ENCODE results near the gene MYO5A.

Gene MYO5A

GRCh38 chr15:52408823-52409222 lies 119.9 kb downstream of the MYO5A start:
- no peak for DNase-seq

DNA sequence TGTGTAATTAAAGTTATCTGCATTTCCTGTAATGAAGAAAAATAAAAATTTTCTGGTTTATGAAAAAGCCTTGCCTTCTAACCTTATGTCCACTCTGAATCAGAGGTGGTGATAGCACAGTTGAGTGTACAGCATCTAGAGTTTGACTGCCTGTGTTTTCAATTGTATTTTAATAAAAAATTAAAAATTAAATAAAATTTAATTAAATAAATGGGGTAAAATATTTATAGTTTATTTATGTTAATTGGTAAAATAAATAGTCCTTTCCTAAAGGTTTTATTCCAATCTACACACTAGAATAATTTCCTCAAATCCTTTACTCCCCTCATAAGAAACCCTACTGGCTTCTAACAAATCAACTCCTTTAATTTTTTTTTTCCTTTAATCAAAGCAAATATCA lies 121.3 kb downstream of the MYO5A start:
- DNase-seq: no peak

DNA sequence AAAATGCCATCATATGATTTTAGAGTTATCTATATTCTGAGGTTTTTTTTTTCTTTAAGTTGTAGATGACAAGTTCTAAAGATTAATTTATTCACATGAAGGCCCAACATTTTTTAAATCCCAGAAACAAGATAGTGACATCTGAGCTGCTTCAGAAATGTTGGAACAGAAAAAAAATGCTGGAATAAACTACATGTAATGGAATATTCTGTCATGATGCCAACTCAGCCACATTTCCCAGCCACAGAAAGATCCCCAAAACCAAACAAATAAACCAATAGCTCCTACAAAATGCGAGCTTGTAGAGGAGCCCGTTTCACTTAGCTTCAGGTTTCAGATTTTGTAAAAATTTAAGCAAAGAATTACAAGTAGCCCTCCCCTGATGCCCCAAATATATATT lies 122.1 kb downstream of the MYO5A start:
- no peak for DNase-seq

DNA sequence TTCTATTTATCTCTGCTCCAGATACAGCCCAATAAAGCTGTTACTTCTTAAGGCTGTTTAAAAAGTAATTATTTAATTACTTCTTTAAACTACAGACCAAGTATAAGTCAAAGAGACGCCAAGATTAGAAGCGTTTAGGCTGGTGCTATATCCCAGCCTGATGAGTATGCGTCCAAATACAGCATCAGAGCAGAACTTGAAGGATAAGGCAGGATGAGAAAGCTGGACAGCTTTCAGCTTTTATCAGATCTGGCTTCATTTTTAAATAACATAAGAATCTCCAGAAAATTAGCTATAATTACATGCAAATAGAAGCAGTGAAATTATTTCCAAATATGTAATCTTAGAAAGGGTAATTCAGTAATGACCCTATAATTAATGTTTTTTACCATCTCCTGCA lies 122.8 kb downstream of the MYO5A start:
- no peak for DNase-seq

DNA sequence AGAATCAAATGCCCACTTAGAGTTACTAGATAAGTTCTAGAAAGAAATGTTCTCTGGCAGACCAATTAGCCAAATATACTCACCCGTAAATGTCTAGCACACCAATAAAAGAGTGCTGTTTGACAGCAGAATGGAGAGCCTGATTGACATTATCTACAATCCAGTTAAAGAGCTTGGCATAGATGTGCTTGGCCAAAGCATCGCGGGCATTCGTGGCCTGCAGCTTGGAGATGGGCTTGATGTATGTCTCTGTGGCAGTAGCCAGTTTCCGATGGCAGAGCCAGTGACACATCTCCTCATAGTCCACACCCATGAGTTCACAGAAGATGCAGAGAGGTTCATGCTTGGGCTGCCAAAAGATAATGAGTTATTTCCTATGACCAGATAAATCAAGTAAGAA lies 131.6 kb downstream of the MYO5A start:
- no peak for DNase-seq

- DNase-seq: no peak
Observed at GRCh38 chr15:52394118-52394517, 134.6 kb downstream of the MYO5A start.

DNA sequence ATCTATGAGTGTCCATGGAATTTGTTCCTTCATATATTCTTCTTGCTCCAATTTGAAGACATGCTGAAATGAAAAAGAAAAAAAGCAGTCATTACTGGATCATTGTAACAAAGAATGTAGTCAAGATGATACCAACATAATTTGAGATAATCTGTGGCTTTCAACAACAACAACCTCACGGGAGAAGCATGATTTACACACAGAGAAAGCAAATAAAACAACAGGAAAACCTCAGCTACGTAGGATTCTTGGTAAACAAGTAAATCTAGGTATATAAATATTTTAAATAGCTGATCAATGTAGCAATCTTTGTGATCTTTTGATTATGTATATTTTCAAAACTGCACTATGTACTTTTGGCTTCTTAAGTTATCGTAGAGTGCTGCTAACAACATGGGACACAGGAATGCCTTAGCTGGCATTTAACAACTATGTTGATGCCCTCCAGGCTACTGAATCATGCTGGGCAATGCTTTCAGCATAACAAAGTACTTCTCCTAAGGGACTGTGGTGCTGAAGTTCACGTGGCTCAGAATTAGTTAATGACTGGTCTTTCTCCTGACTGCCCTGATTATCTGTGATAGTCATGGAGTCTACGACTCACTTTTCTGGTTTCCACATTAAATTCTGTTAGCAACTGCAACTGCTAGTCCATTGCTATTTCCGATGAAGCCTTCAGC lies 136.5 kb downstream of the MYO5A start:
- DNase-seq: no peak

- DNase-seq: no peak
Observed at GRCh38 chr15:52391069-52391468, 137.6 kb downstream of the MYO5A start.

DNA sequence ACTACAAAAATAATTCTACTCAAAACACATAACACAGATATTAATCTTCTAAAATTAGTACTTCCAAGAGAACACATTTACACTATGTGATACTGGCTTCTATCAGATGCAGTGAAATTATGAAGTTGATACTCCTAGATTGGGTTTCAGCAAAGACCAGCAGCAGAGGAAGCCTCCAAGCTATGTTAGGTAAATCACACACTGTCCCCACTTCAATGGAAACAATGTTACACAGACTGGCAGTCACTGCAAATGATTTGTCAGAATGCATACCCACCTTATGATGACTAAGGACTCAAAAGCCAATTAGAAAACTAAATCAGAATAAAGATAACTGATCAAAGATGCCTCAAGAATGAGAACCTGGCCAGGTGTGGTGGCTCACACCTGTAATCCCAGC lies 143.0 kb downstream of the MYO5A start:
- no peak for DNase-seq

DNA sequence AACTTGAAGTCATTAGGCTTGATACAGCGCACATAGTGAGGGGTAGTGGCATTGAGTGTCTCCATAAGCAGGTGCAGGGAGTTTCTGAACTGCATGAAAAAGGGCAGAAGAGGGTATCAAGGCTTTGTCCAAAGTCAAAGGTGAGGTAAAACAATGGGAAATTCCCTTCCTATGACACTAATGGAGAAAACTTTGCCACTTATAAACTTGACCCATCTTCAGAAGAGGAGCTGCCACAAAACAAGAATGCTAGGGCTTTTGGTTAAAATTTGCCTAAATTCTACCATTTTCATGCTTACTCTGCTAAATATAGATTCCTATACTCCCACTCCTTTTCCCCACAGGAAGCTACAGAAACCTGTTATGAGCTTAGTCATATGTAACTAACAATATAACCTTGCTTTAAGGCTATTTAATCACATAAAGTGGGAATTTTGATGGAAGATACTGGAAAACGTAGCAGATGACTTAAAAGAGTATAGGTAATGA lies 145.5 kb downstream of the MYO5A start:
- no peak for DNase-seq

GRCh38 chr15:52382647-52383046 lies 146.0 kb downstream of the MYO5A start:
- no peak for DNase-seq

DNA sequence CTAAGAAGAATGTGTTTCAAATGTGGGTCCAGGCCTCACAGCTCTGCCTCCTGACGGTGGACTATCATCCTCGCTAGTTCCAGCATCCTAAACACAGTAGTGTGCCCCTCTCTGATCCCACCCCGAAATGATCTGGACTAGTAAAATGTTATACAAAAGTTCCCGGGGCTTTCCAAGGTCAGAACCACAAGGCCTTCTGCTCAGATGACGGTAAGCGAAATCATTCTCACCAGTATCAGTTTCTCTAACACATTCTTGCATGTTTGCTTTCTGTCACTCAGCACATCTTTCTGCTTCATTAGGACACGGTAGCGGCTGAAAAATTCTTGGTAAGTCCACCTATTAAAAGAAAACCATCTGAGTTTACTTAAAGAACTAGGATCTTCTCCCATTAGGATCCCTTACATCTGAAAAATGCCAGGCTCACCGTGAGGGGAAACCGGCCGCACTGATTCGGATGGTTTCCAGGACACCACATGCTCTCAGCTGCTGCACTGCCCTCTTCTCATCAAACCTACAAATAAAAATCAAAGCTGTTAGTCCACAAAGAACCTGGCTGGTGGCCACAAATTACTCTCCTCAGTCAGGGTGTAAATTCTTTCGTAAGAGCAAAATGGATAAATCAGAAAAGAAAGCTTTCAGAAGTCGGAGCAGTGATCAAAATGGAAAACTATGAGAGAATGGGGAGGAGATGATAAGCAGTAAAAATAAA lies 149.1 kb downstream of the MYO5A start:
- no peak for DNase-seq

DNA sequence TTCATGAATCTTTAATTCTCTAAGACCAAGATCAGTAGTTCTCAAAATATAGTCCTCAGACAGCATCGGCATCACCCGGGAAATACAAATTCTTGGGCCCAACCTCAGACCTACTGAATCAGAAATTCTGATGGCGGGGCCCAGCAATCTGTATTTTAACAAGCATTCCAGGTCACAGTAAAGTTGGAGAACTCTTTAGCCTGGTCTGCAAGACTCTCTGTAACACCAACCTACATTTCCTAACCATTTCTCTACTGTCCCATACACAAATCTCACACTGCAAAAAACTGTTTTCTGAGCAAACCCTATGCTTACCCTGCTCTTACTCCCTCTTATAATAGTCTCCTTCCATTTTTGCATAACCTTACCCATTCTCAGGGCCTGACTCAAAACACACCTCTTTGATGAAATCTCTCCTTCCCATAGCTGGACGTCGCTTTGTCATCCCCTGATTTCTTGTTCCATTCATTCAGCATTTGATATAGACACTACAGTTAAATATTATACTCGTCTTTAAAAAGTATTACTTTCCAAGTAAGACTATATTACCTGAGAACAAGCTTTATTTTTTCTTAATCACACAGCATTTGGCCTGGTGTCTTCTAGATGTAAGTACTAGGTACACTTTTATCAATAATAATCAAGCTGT lies 149.8 kb downstream of the MYO5A start:
- DNase-seq: no peak

- DNase-seq: no peak
Observed at GRCh38 chr15:52370010-52370409, 158.7 kb downstream of the MYO5A start.

GRCh38 chr15:52369455-52369854 lies 159.2 kb downstream of the MYO5A start:
- DNase-seq: no peak

GRCh38 chr15:52369030-52369429 lies 159.7 kb downstream of the MYO5A start:
- no peak for DNase-seq

DNA sequence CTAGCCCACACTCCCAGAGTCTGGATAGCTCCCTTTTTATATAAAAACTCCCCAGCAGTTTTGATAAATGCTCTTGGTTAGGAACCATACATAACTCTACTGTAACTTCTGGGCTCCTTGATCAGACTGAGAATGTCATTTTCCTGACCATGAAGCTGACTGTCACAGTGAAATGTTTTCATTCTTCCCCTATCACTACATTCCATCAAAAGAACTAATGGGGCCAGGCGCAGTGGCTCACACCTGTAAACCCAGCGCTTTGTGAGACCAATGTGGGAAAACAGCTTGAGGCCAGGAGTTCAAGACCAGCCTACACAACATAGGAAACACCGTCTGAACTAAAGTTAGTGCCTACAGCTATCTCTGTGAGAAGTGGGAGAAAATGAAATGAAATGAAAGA lies 160.3 kb downstream of the MYO5A start:
- DNase-seq: no peak

DNA sequence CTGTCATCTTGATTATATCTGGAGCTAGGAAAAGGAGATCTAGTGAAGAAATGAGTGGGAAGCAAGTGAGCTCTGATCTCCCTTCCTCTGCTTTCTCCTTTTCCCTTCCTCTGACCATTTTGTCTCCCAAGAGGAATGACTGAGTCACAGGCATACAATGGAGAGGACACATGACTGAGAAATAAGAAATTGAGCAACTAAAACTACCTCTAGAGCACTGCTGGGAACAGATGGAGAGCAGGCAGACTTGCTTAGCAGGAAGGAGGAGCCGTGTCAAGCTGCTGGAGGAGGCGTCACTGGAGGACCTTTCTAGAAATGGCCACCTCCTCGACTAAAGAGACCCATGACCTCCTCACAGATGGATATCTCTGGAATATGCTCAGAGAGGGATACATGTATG lies 166.2 kb downstream of the MYO5A start:
- no peak for DNase-seq

DNA sequence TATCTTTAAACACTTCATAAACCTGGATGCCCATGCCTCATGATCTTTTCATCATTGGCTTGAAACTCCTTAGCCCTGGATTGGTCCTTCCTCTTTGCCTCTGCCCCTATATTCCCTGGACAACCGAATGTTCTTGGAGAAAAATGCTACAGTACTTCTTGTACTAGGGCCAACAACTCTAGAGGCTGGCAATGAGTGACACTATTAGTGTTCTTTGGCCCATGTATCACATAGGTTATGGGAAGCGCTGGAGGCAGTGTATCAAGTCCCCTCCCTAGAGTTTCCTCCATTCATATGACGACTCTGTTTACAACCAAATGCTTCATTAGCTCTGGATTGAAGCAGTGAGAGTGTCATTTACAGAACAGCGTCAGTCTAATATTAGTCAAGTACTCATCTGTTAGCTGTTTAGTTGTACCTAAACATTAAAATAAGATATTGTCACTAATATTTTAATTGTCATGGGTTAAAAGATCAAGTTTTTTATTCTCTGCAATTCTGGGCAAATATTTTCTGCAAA lies 166.6 kb downstream of the MYO5A start:
- DNase-seq: no peak

- no peak for DNase-seq
Observed at GRCh38 chr15:52361494-52361893, 167.2 kb downstream of the MYO5A start.

DNA sequence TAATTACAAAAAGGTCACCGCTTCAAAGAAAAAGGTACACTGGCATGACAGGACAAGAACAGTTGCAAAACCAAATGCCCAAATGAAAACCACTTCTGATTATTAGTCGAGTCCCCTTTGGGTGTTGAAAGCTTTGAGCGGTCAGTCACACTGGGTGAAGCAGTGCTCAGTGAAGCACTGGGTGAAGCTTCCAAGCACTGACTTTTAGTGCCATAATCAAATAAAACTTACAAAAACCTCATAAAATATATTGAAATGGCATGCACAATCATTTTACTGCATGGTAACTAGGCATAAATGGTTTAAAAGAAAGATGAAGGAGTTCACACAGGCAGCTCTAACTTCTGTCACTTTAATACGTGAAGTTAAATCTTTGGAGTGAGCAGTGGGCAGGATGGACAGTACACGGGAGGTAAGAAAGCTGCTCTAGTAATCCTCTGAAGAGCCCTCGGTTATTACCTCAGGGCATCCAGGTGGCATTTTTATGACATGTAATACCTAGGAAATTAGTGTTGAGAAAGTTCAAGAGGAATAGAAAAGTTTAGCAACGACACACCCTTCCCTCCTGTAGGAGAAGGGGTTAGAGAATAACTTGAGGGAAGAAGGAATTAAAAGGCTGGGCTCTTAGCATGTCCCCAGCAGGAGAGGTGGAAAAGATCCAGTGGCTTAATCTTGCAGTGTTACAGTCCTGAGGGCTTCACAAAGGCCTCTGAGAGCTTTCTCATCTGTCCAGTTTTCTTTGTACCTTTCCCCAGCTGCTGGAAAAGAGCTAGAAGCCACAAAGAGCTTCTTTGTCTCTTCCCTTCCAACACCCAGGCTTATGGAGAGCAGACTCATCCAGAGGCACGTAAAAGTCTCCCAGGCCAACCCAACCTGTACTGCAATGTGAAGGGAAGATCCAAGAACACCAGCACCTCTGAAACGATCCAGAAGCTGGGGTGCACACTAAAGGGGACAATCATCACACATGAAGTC lies 168.2 kb downstream of the MYO5A start:
- DNase-seq: no peak

- DNase-seq: no peak
Observed at GRCh38 chr15:52359722-52360121, 169.0 kb downstream of the MYO5A start.

GRCh38 chr15:52357949-52358348 lies 170.7 kb downstream of the MYO5A start:
- DNase-seq: no peak
